NCI-H1092 treated with DMSO at 0.1 percent for 48 hours (cell line): ENCODE data around the gene ZSCAN20.

Experiments
- DNase-seq: peaks from one replicate; lab custom pipeline; 2025; lab: John Stamatoyannopoulos, UW

The ZSCAN20 gene

DNA sequence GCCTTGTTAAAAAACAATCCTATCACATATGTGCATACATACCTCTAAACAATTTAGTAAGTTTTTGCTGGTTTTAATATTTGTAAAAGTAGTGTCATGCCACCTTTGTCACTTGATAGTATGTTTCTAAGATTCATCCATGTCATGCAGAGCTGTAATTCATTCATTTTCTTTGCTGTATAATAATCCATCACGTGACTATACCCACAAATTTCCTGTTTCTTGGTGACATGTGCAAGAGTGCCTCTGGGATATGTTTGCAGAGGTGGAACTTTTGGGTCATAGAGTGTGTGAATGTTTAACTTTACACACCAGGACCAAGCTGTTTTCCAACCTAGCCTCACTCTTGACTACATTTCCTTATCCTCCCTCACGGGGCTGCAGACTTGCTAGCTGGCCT, 62.9 kb downstream of the ZSCAN20 start:
- DNase-seq, result no peak

DNA sequence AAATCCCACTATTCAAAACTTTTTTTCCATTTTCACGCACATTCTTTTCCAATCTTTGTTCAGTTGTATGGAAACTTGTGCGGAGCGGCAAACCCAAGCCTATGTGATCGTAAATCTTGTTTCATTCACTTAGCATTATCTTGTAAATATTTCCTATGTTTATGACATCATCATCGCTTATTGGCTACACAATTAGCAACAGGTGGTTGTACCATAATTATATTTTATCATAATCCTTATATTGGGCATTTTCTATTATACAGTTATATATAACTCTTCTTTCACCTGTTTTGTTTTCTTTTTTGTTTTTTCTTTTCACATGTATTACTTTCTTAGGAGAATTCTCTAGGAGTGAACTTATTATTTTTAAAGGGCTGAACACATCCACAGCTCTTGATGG, 65.4 kb downstream of the ZSCAN20 start:
- no peak for DNase-seq

DNA sequence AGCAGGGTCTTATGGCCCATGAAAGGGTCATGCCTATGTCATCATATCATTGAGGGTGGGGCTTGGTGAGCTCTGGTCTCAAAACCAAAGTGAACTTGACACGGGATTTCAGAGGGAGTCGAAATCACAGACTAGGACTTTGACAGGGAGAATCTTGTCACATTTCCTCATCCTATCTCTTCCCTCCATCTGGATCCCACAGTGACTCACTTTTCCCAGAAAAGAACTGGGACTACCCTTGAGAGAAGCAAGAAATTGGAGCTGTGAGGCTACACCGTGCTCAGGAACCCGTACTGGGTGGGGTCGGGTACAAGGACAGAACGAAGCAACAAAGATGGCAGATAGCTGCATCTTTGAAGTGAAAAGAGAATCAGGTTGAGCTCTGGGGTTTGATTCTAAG, 69.5 kb downstream of the ZSCAN20 start:
- DNase-seq, result no peak
